IMR-90 (cell line): ENCODE results near the gene CGB1. TPM values are rescaled to one million over a fixed set of nuclear protein-coding genes. Genes with fewer than 3 reads are reported as not detected.

ENCODE experiments used
- ATAC-seq: fragments of 200-7000 bp; cut with Tn5 transposase; 2 replicates; pipeline ENCODE4 v1.9.1; 2020; ENCODE audit warnings: low read depth, mild to moderate bottlenecking, moderate library complexity
- BruUV-seq: library from RNA; stranded (reverse); fragments of 400-500 nt; replicated peaks from 2 replicates; lab custom pipeline; 2021; lab: Mats Ljungman, UMichigan
- CTCF ChIA-PET: fragments of 300-600 bp; formaldehyde crosslinking; extraction: SDS; loops from one replicate; lab custom pipeline; 2021; ENCODE audit warnings: antibody characterized with exemption; lab: Yijun Ruan, JAX
- POLR2A ChIA-PET: fragments of 300-600 bp; sonication (Branson Sonifier 250); formaldehyde crosslinking; loops from one replicate; lab custom pipeline; 2022; ENCODE audit warnings: antibody characterized with exemption; ENCODE audit not compliant: unreplicated experiment; lab: Charles Lee
- DNase-seq: peaks from one replicate; pipeline ENCODE4 v3.0.0; 2013
- H2AFZ ChIP-seq: replicated peaks from 2 replicates; pipeline ENCODE3; 2013; ENCODE audit warnings: low read length, mild to moderate bottlenecking; ENCODE audit not compliant: poor library complexity
- H2AK5ac ChIP-seq: 2 replicates; pipeline ENCODE4 v1.6.1; 2013; ENCODE audit warnings: low read depth, low read length, inconsistent platforms
- H2AK9ac ChIP-seq: replicated peaks from 2 replicates; pipeline ENCODE3; 2013; ENCODE audit warnings: mild to moderate bottlenecking, low read depth, low read length, moderate library complexity; ENCODE audit not compliant: poor library complexity
- H2BK120ac ChIP-seq: 2 replicates; pipeline ENCODE4 v1.6.1; 2013; ENCODE audit warnings: low read depth, low read length, inconsistent platforms
- H2BK15ac ChIP-seq: 3 replicates; pipeline ENCODE4 v1.6.1; 2013; ENCODE audit warnings: low read depth, low read length, inconsistent platforms
- H2BK20ac ChIP-seq: 2 replicates; pipeline ENCODE4 v1.6.1; 2013; ENCODE audit warnings: low read depth, mild to moderate bottlenecking, inconsistent platforms, low read length, moderate library complexity
- H2BK5ac ChIP-seq: 2 replicates; pipeline ENCODE4 v1.6.1; 2013; ENCODE audit warnings: mild to moderate bottlenecking, low read depth, low read length, inconsistent platforms; ENCODE audit not compliant: poor library complexity, severe bottlenecking
- H3K14ac ChIP-seq: replicated peaks from 2 replicates; pipeline ENCODE4 v1.6.1; 2013; ENCODE audit warnings: low read depth, low read length, inconsistent platforms
- H3K18ac ChIP-seq: 2 replicates; pipeline ENCODE4 v1.6.1; 2013; ENCODE audit warnings: low read depth, low read length, control low read depth
- H3K23ac ChIP-seq: 2 replicates; pipeline ENCODE4 v1.6.1; 2013; ENCODE audit warnings: low read depth, low read length, inconsistent platforms
- H3K27ac ChIP-seq: 2 replicates; pipeline ENCODE4 v1.5.1; 2013; ENCODE audit warnings: mild to moderate bottlenecking, control low read depth, low read length; ENCODE audit not compliant: insufficient read depth
- H3K27me3 ChIP-seq: 2 replicates; pipeline ENCODE4 v1.6.1; 2013; ENCODE audit warnings: low read length; ENCODE audit not compliant: control insufficient read depth, insufficient read depth
- H3K36me3 ChIP-seq: 2 replicates; pipeline ENCODE4 v1.6.1; 2013; ENCODE audit warnings: low read length, mixed read lengths; ENCODE audit not compliant: control insufficient read depth, insufficient read depth
- H3K4ac ChIP-seq: 2 replicates; pipeline ENCODE4 v1.6.1; 2013; ENCODE audit warnings: low read depth, low read length, inconsistent platforms
- H3K4me1 ChIP-seq: 2 replicates; pipeline ENCODE4 v1.6.1; 2013; ENCODE audit warnings: low read length, mixed read lengths; ENCODE audit not compliant: control insufficient read depth, insufficient read depth
- H3K4me2 ChIP-seq: 2 replicates; pipeline ENCODE4 v1.6.1; 2013; ENCODE audit warnings: low read depth, mild to moderate bottlenecking, control low read depth, low read length, moderate library complexity
- H3K4me3 ChIP-seq: 2 replicates; pipeline ENCODE4 v1.5.1; 2013; ENCODE audit warnings: low read depth, mild to moderate bottlenecking, control low read depth, low read length, moderate library complexity; ENCODE audit not compliant: insufficient read depth
- H3K56ac ChIP-seq: 2 replicates; pipeline ENCODE4 v1.6.1; 2013; ENCODE audit warnings: low read length, inconsistent platforms; ENCODE audit not compliant: insufficient read depth; ENCODE audit errors: extremely low read depth
- H3K79me1 ChIP-seq, 2 experiments: 2 replicates each; pipeline ENCODE4 v1.6.1; 2013; ENCODE audit warnings: low read length in 2 of 2, inconsistent platforms in 1 of 2, low read depth in 1 of 2
- H3K9ac ChIP-seq: 2 replicates; pipeline ENCODE4 v1.6.1; 2013; ENCODE audit warnings: low read depth, low read length, control low read depth
- H3K9me1 ChIP-seq: 2 replicates; pipeline ENCODE4 v1.6.1; 2013; ENCODE audit warnings: low read length, inconsistent platforms; ENCODE audit not compliant: insufficient read depth
- H3K9me3 ChIP-seq: 2 replicates; pipeline ENCODE4 v1.6.1; 2013; ENCODE audit warnings: low read length; ENCODE audit not compliant: control insufficient read depth, insufficient read depth
- H4K20me1 ChIP-seq: 2 replicates; pipeline ENCODE4 v1.6.1; 2013; ENCODE audit warnings: low read length, inconsistent platforms; ENCODE audit not compliant: insufficient read depth
- H4K5ac ChIP-seq: 2 replicates; pipeline ENCODE4 v1.6.1; 2013; ENCODE audit warnings: mild to moderate bottlenecking, low read depth, low read length, control low read depth
- H4K8ac ChIP-seq, 2 experiments: 2 replicates each; pipeline ENCODE4 v1.6.1; 2013; ENCODE audit warnings: low read depth in 2 of 2, low read length in 2 of 2, control low read depth in 1 of 2, inconsistent platforms in 1 of 2
- H4K91ac ChIP-seq: 2 replicates; pipeline ENCODE4 v1.6.1; 2013; ENCODE audit warnings: low read depth, low read length, inconsistent platforms; ENCODE audit not compliant: insufficient read depth
- BHLHE40 ChIP-seq: fragments of 150-350 bp; IDR thresholded peaks from 2 replicates; pipeline ENCODE4 v1.6.1; 2016; ENCODE audit warnings: mild to moderate bottlenecking, low read depth, low read length
- CEBPB ChIP-seq: IDR thresholded peaks from 2 replicates; pipeline ENCODE4 v1.6.1; 2012; ENCODE audit warnings: low read depth, low read length, improper control_type of control experiment
- CHD1 ChIP-seq: IDR thresholded peaks from 2 replicates; pipeline ENCODE4 v1.6.1; 2012; ENCODE audit warnings: low read depth, low read length, improper control_type of control experiment
- CTCF ChIP-seq: conservative IDR thresholded peaks from 2 replicates; pipeline ENCODE4 v1.5.1; 2012; ENCODE audit warnings: mild to moderate bottlenecking, low read depth, low read length, improper control_type of control experiment
- FOS ChIP-seq: fragments of 150-350 bp; IDR thresholded peaks from 2 replicates; pipeline ENCODE4 v1.6.1; 2016; ENCODE audit warnings: low read depth, low read length
- MAFK ChIP-seq: IDR thresholded peaks from 2 replicates; pipeline ENCODE4 v1.6.1; 2012; ENCODE audit warnings: low read depth, low read length, improper control_type of control experiment
- MAZ ChIP-seq: IDR thresholded peaks from 2 replicates; pipeline ENCODE4 v1.6.1; 2012; ENCODE audit warnings: low read depth, mild to moderate bottlenecking, low read length, improper control_type of control experiment, moderate library complexity, borderline replicate concordance
- MXI1 ChIP-seq: IDR thresholded peaks from 2 replicates; pipeline ENCODE4 v1.6.1; 2012; ENCODE audit warnings: low read depth, mild to moderate bottlenecking, low read length, moderate library complexity, borderline replicate concordance
- NFE2L2 ChIP-seq: fragments of 150-350 bp; IDR thresholded peaks from 2 replicates; pipeline ENCODE4 v1.6.1; 2016; ENCODE audit warnings: low read depth, mild to moderate bottlenecking, low read length
- POLR2A ChIP-seq: IDR thresholded peaks from 2 replicates; pipeline ENCODE4 v1.6.1; 2012; ENCODE audit warnings: mild to moderate bottlenecking, low read depth, low read length
- RAD21 ChIP-seq: IDR thresholded peaks from 2 replicates; pipeline ENCODE4 v1.6.1; 2012; ENCODE audit warnings: low read length, improper control_type of control experiment
- RCOR1 ChIP-seq: IDR thresholded peaks from 2 replicates; pipeline ENCODE4 v1.6.1; 2012; ENCODE audit warnings: mild to moderate bottlenecking, low read length, improper control_type of control experiment; ENCODE audit not compliant: insufficient replicate concordance
- RFX5 ChIP-seq: IDR thresholded peaks from 2 replicates; pipeline ENCODE4 v1.8.0; 2012; ENCODE audit warnings: low read depth, mild to moderate bottlenecking, low read length, moderate library complexity
- SMC3 ChIP-seq: fragments of 150-350 bp; IDR thresholded peaks from 2 replicates; pipeline ENCODE4 v1.6.1; 2016; ENCODE audit warnings: low read depth, mild to moderate bottlenecking, antibody characterized with exemption, low read length, moderate library complexity
- WGBS, 2 experiments: methylation state at CpG; one replicate each; pipeline versions ENCODE4 v1.1.5 to v1.1.7; 2013; ENCODE audit warnings: missing lambda C conversion rate in 2 of 2; ENCODE audit not compliant: insufficient read length in 1 of 2; ENCODE audit errors: extremely low coverage in 2 of 2; 5-methylcytosine and 5-hydroxymethylcytosine counted together
- dilution Hi-C: fragments of 300-500 bp; cut with HindIII; formaldehyde crosslinking; loops from one replicate; pipeline ENCODE4 v1.14.3; 2018; ENCODE audit warnings: low sequenced_read_pairs; ENCODE audit not compliant: unreplicated experiment
- in situ Hi-C: fragments of 300-500 bp; cut with MboI; formaldehyde crosslinking; loops from 3 replicates; pipeline ENCODE4 v1.14.3; 2019; ENCODE audit warnings: low sequenced_read_pairs, inconsistent platforms, mixed read lengths
- intact Hi-C: fragments of 100-400 bp; cut with micrococcal nuclease; formaldehyde crosslinking; loops from 2 replicates; pipeline ENCODE4 v1.10.0; 2022
- polyA plus RNA-seq, 3 experiments: library from polyadenylated mRNA; depleted of rRNA; stranded (reverse); fragments of >200 nt; gene quantifications; 2 replicates each; pipeline ENCODE4 v1.2.3, GENCODE V29; 2012; ENCODE audit warnings: low replicate concordance in 1 of 3
- total RNA-seq: library from RNA; depleted of rRNA; stranded (reverse); fragments of >200 nt; gene quantifications from 2 replicates; pipeline ENCODE4 v1.2.3, GENCODE V29; 2012
- TF ChIP-seq, protein P1 (sequence below): fragments of 150-350 bp; IDR thresholded peaks from 2 replicates; pipeline ENCODE4 v1.6.1; 2016; ENCODE audit warnings: low read depth, mild to moderate bottlenecking, low read length, moderate library complexity, borderline replicate concordance
- TF ChIP-seq, protein P2 (sequence below): fragments of 150-350 bp; IDR thresholded peaks from 2 replicates; pipeline ENCODE4 v1.6.1; 2017; ENCODE audit warnings: mild to moderate bottlenecking, antibody characterized with exemption, low read length, low read depth

Gene CGB1
- total and polyA plus RNA-seq, 2 of the 4 experiments (the other 2 are of a cell fraction) = not detected

DNA sequence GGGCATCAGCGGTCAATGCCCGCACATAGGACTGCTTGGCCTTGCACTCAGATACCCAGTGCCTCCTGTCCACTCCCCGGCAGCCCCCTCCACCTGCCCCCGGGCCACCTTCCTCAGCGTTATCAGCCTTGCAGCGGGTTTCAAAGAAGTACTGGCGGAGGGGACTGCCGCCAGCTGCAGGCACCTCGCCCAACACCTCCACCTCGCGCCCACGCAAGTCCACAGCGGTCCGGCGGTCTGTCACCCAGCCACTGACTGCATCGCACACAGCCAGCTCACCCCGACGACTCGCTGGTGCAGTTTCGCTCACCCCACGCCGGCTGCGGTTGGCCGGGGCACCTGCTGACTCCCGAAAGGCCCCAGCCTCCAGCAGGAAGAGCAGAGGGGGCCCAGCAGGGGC is 24.8 kb upstream of the CGB1 start:
- Histone ChIP-seq H3K14ac (no peak overlapping the region), H2BK120ac (no peak overlapping the region), H2BK20ac (no peak overlapping the region), H3K56ac (no peak overlapping the region), H3K27me3 (peaks cover 32% of the 10 kb centered on the region), H3K4me3 (no peak overlapping the region), H3K36me3 (no peaks in the 10 kb centered on the region), H3K9ac (no peak overlapping the region), H3K79me1 (peaks cover 0 to 5% of the 10 kb centered on the region in 2 experiments; a peak in 3 of 4 replicates), H3K4me1 (peaks cover 5% of the 10 kb centered on the region; the same call in 1 of the 2 replicates), H3K4ac (no peak overlapping the region), H2AK9ac (no peak overlapping the region), H3K4me2 (no peak overlapping the region), H2AFZ (no peak overlapping the region), H3K9me1 (no peaks in the 10 kb centered on the region), H3K9me3 (no peaks in the 10 kb centered on the region), H2AK5ac (no peak overlapping the region), H4K5ac (no peak overlapping the region), H4K91ac (no peak overlapping the region), H3K27ac (no peak overlapping the region), H4K20me1 (no peaks in the 10 kb centered on the region), H3K18ac (no peak overlapping the region), H4K8ac (no peak overlapping the region), H2BK15ac (no peak overlapping the region), H2BK5ac (no peak overlapping the region), H3K23ac (no peak overlapping the region)
- ATAC-seq = no peak
- intact Hi-C loops (no loop called here), dilution Hi-C loops (no loop called here), in situ Hi-C loops (no loop called here)
- TF ChIP-seq RAD21 (no peak), CEBPB (no peak), POLR2A (no peak), MXI1 (no peak), MAZ (no peak), FOS (no peak), RFX5 (no peak), SMC3 (no peak), CHD1 (no peak), MAFK (no peak), RCOR1 (no peak), NFE2L2 (no peak), CTCF (no peak), BHLHE40 (no peak)
- TF ChIP-seq, protein P1, sequence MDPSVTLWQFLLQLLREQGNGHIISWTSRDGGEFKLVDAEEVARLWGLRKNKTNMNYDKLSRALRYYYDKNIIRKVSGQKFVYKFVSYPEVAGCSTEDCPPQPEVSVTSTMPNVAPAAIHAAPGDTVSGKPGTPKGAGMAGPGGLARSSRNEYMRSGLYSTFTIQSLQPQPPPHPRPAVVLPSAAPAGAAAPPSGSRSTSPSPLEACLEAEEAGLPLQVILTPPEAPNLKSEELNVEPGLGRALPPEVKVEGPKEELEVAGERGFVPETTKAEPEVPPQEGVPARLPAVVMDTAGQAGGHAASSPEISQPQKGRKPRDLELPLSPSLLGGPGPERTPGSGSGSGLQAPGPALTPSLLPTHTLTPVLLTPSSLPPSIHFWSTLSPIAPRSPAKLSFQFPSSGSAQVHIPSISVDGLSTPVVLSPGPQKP = no peak
- TF ChIP-seq, protein P2, sequence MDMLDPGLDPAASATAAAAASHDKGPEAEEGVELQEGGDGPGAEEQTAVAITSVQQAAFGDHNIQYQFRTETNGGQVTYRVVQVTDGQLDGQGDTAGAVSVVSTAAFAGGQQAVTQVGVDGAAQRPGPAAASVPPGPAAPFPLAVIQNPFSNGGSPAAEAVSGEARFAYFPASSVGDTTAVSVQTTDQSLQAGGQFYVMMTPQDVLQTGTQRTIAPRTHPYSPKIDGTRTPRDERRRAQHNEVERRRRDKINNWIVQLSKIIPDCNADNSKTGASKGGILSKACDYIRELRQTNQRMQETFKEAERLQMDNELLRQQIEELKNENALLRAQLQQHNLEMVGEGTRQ = no peak
- POLR2A ChIA-PET = interaction anchor here (0.5 kb wide), 1 partner anchor 26 kb away, joined by 7 read pairs; no protein-coding TSS in a partner anchor
- no TSS peak for BruUV-seq
- no peak for DNase-seq
- WGBS, 2 experiments = 74% methylated on average over 9 of the region's 25 CpGs; no CpG with 5 or more reads in 1 of the 2 experiments
- CTCF ChIA-PET = no interaction called here
